HEK293 (cell line): ENCODE data around the gene ARHGAP45.

ENCODE experiments used
- CTCF ChIA-PET: fragments of 350-600 bp; formaldehyde crosslinking; extraction: SDS; loops from one replicate; lab custom pipeline; 2021; ENCODE audit warnings: antibody characterized with exemption; lab: Yijun Ruan, JAX
- POLR2A ChIA-PET: fragments of 300-600 bp; formaldehyde crosslinking; extraction: SDS; loops from one replicate; lab custom pipeline; 2020; ENCODE audit warnings: antibody characterized with exemption, inconsistent platforms; lab: Yijun Ruan, JAX
- H3K27ac ChIP-seq: fragments of 200-500 bp; sonication (Bioruptor generic); 2 replicates; pipeline ENCODE4 v1.5.1; 2014; ENCODE audit warnings: low read depth, low read length, control low read depth, inconsistent platforms; ENCODE audit errors: extremely low read depth
- H3K36me3 ChIP-seq, 2 experiments: fragments of 200-500 bp in 1 of 2; sonication (Bioruptor generic) in 1 of 2; 1 replicate in 1 of 2; 2 replicates in 1 of 2; pipeline ENCODE4 v1.5.1; 2014 to 2017; ENCODE audit warnings: inconsistent platforms in 2 of 2, low read length in 2 of 2; ENCODE audit not compliant: control insufficient read depth in 2 of 2, insufficient read depth in 1 of 2
- H3K4me1 ChIP-seq: fragments of 200-500 bp; sonication (Bioruptor generic); 2 replicates; pipeline ENCODE4 v1.5.1; 2014; ENCODE audit warnings: mild to moderate bottlenecking, low read length, inconsistent platforms; ENCODE audit not compliant: control insufficient read depth, insufficient read depth
- H3K4me3 ChIP-seq: 2 replicates; pipeline ENCODE4 v1.5.1; 2011; ENCODE audit warnings: low read depth, mild to moderate bottlenecking, control low read depth, low read length, moderate library complexity
- H3K9me3 ChIP-seq: fragments of 200-500 bp; sonication (Bioruptor generic); 2 replicates; pipeline ENCODE4 v1.5.1; 2014; ENCODE audit warnings: low read depth, low read length, inconsistent platforms; ENCODE audit not compliant: control insufficient read depth, insufficient read depth
- GLI2 ChIP-seq: fragments of 450-650 bp; formaldehyde crosslinking; IDR thresholded peaks from 2 replicates; pipeline ENCODE4; 2017; ENCODE audit warnings: missing biosample characterization, missing genetic modification characterization, low read depth, borderline replicate concordance
- KLF17 ChIP-seq: fragments of 450-650 bp; formaldehyde crosslinking; IDR thresholded peaks from 2 replicates; pipeline ENCODE4 v1.5.1; 2016; ENCODE audit warnings: missing biosample characterization, missing genetic modification characterization
- OSR2 ChIP-seq: fragments of 450-650 bp; formaldehyde crosslinking; IDR thresholded peaks from 2 replicates; pipeline ENCODE4 v1.5.1; 2016; ENCODE audit warnings: missing biosample characterization, missing genetic modification characterization
- TRIM28 ChIP-seq: IDR thresholded peaks from 2 replicates; pipeline ENCODE4 v1.6.1; 2011; ENCODE audit warnings: low read length, control low read depth, borderline replicate concordance
- ZBTB8A ChIP-seq: fragments of 450-650 bp; formaldehyde crosslinking; IDR thresholded peaks from 2 replicates; pipeline ENCODE4 v1.5.1; 2016; ENCODE audit warnings: missing biosample characterization, missing genetic modification characterization
- ZNF132 ChIP-seq: fragments of 450-650 bp; formaldehyde crosslinking; IDR thresholded peaks from 2 replicates; pipeline ENCODE4 v1.5.1; 2017; ENCODE audit warnings: missing biosample characterization, missing genetic modification characterization, borderline replicate concordance
- ZNF140 ChIP-seq: fragments of 450-650 bp; formaldehyde crosslinking; IDR thresholded peaks from 2 replicates; pipeline ENCODE4 v1.5.1; 2016; ENCODE audit warnings: missing biosample characterization, missing genetic modification characterization
- ZNF169 ChIP-seq: fragments of 450-650 bp; formaldehyde crosslinking; IDR thresholded peaks from 2 replicates; pipeline ENCODE4 v1.5.1; 2016; ENCODE audit warnings: missing biosample characterization, missing genetic modification characterization
- ZNF175 ChIP-seq: fragments of 450-650 bp; formaldehyde crosslinking; IDR thresholded peaks from 2 replicates; pipeline ENCODE4 v1.5.1; 2016; ENCODE audit warnings: missing biosample characterization, missing genetic modification characterization
- ZNF221 ChIP-seq: fragments of 450-650 bp; formaldehyde crosslinking; IDR thresholded peaks from 2 replicates; pipeline ENCODE4 v1.5.1; 2017; ENCODE audit warnings: missing biosample characterization, missing genetic modification characterization, borderline replicate concordance
- ZNF23 ChIP-seq: fragments of 450-650 bp; formaldehyde crosslinking; IDR thresholded peaks from 2 replicates; pipeline ENCODE4 v1.5.1; 2016; ENCODE audit warnings: missing biosample characterization, missing genetic modification characterization, borderline replicate concordance
- ZNF248 ChIP-seq: fragments of 450-650 bp; formaldehyde crosslinking; IDR thresholded peaks from 2 replicates; pipeline ENCODE4 v1.5.1; 2017; ENCODE audit warnings: missing biosample characterization, missing genetic modification characterization
- ZNF274 ChIP-seq, 2 experiments: fragments of 200-500 bp in 1 of 2; fragments of 450-650 bp in 1 of 2; sonication (Bioruptor generic) in 1 of 2; formaldehyde crosslinking in 1 of 2; IDR thresholded peaks; 2 replicates each; pipeline versions ENCODE4 v1.5.1 to v1.6.1; 2014 to 2016; ENCODE audit warnings: borderline replicate concordance in 1 of 2, inconsistent platforms in 1 of 2, low read length in 1 of 2, missing biosample characterization in 1 of 2, missing genetic modification characterization in 1 of 2
- ZNF311 ChIP-seq: fragments of 450-650 bp; formaldehyde crosslinking; IDR thresholded peaks from 2 replicates; pipeline ENCODE4 v1.5.1; 2017; ENCODE audit warnings: missing biosample characterization, missing genetic modification characterization, borderline replicate concordance
- ZNF350 ChIP-seq: fragments of 450-650 bp; formaldehyde crosslinking; IDR thresholded peaks from 2 replicates; pipeline ENCODE4 v1.5.0; 2017; ENCODE audit warnings: missing biosample characterization, mild to moderate bottlenecking, missing genetic modification characterization
- ZNF426 ChIP-seq: fragments of 450-650 bp; formaldehyde crosslinking; IDR thresholded peaks from 2 replicates; pipeline ENCODE4 v1.5.1; 2017; ENCODE audit warnings: missing biosample characterization, missing genetic modification characterization, mild to moderate bottlenecking, inconsistent platforms, moderate library complexity
- ZNF549 ChIP-seq: fragments of 450-650 bp; IDR thresholded peaks from 2 replicates; pipeline ENCODE4 v1.5.1; 2018; ENCODE audit warnings: missing biosample characterization, missing genetic modification characterization, mild to moderate bottlenecking, inconsistent platforms, moderate library complexity
- ZNF600 ChIP-seq: fragments of 450-650 bp; formaldehyde crosslinking; IDR thresholded peaks from 2 replicates; pipeline ENCODE4 v1.5.1; 2016; ENCODE audit warnings: missing biosample characterization, missing genetic modification characterization
- ZNF658 ChIP-seq: fragments of 450-650 bp; formaldehyde crosslinking; IDR thresholded peaks from 2 replicates; pipeline ENCODE4; 2016; ENCODE audit warnings: missing biosample characterization, missing genetic modification characterization
- ZNF76 ChIP-seq: fragments of 450-650 bp; formaldehyde crosslinking; IDR thresholded peaks from 2 replicates; pipeline ENCODE4; 2016; ENCODE audit warnings: low read depth, missing biosample characterization, missing genetic modification characterization, borderline replicate concordance
- ZNF837 ChIP-seq: fragments of 450-650 bp; formaldehyde crosslinking; IDR thresholded peaks from 2 replicates; pipeline ENCODE4 v1.5.1; 2016; ENCODE audit warnings: missing biosample characterization, missing genetic modification characterization
- ZSCAN30 ChIP-seq: fragments of 450-650 bp; IDR thresholded peaks from 2 replicates; pipeline ENCODE4 v1.5.1; 2018; ENCODE audit warnings: missing biosample characterization, mild to moderate bottlenecking, missing genetic modification characterization, moderate library complexity
- ZXDB ChIP-seq: fragments of 450-650 bp; formaldehyde crosslinking; IDR thresholded peaks from 2 replicates; pipeline ENCODE4 v1.5.1; 2016; ENCODE audit warnings: missing biosample characterization, missing genetic modification characterization

ARHGAP45 gene

GRCh38 chr19:1089891-1090290 lies 22.9 kb downstream of the ARHGAP45 start:
- Histone ChIP-seq H3K4me3 (no peak overlapping the region), H3K36me3 (peaks cover 13 to 61% of the 10 kb centered on the region in 2 experiments; a peak in 2 of 3 replicates), H3K4me1 (peaks cover 4% of the 10 kb centered on the region; the same call in 1 of the 2 replicates), H3K27ac (no peak overlapping the region), H3K9me3 (no peaks in the 10 kb centered on the region)
- ChIA-PET POLR2A (interaction anchor here (0.6 to 1.3 kb wide), 3 partner anchors 23 to 498 kb away, joined by 3 to 6 read pairs (median 5); partner anchors contain the start of genes ARHGAP45 and RNU6-2), CTCF (no interaction called here)
- TF ChIP-seq ZNF837 (no peak), ZNF311 (tag by site-specific recombination) (no peak), ZNF658 (tag by site-specific recombination) (no peak), ZNF140 (tag by site-specific recombination) (no peak), ZNF600 (tag by site-specific recombination) (no peak), ZNF23 (tag by site-specific recombination) (no peak), ZNF221 (tag by site-specific recombination) (no peak), ZNF248 (no peak), ZNF169 (no peak), TRIM28 (no peak), KLF17 (tag by site-specific recombination) (no peak), GLI2 (tag by site-specific recombination) (no peak), ZNF76 (tag by site-specific recombination) (no peak), ZSCAN30 (tag by site-specific recombination) (no peak), ZNF175 (tag by site-specific recombination) (no peak), OSR2 (tag by site-specific recombination) (no peak), ZBTB8A (tag by site-specific recombination) (no peak), ZNF132 (tag by site-specific recombination) (no peak), ZNF549 (tag by site-specific recombination) (no peak), ZNF274 (IDR thresholded peaks at IDR 0.05; ENCODE audit: low read length) (no peak), ZNF274 (tag by site-specific recombination; IDR thresholded peaks at IDR 0.05; ENCODE audit: borderline replicate concordance) (no peak)

- Histone ChIP-seq H3K4me3 (no peak overlapping the region), H3K27ac (no peak overlapping the region), H3K36me3 (peaks cover 13 to 61% of the 10 kb centered on the region in 2 experiments; a peak in 2 of 3 replicates), H3K9me3 (no peaks in the 10 kb centered on the region), H3K4me1 (peaks cover 4% of the 10 kb centered on the region; the same call in 1 of the 2 replicates)
- ChIA-PET POLR2A (interaction anchor here (0.5 to 1.3 kb wide), 3 partner anchors 14 to 88 kb away, joined by 4 to 6 read pairs (median 6); partner anchors contain the start of gene ARHGAP45), CTCF (interaction anchor here (0.7 kb wide), 1 partner anchor 89 kb away, joined by 4 read pairs; no protein-coding TSS in a partner anchor)
- TF ChIP-seq ZNF350 (tag by site-specific recombination) (no peak), ZNF274 (IDR thresholded peaks at IDR 0.05; ENCODE audit: low read length) (no peak), ZNF274 (tag by site-specific recombination; IDR thresholded peaks at IDR 0.05; ENCODE audit: borderline replicate concordance) (no peak), ZNF426 (tag by site-specific recombination) (no peak), ZXDB (tag by site-specific recombination) (no peak)
These were observed 24.0 kb downstream of the ARHGAP45 start for GRCh38 chr19:1090731-1091543.
